NCI-H1105 treated with DMSO at 0.1 percent for 48 hours (cell line): Measurements from ENCODE around the gene PTPRD.

ENCODE experiments used
- DNase-seq: peaks from one replicate; lab custom pipeline; 2025; lab: John Stamatoyannopoulos, UW

PTPRD gene

DNA sequence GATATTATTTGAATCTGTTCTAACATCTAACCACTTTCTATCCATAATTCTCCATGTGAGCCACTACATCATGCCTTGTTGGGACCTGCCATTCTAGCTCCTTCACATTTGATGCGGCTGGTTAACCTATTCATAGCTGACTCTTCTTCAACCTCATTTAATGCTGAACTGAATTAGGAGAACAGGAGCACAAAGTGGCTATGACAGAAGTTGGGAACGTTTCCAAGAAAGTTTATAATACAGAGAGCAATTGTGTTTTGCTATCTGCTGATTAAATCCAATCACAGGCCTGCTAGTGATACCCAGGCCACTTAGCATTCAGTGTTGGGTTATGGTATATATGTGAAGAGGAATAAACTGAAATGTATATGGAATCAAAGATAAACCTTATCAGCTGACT is 440.3 kb downstream of the PTPRD start:
- peak; percentile 84 for DNase-seq

DNA sequence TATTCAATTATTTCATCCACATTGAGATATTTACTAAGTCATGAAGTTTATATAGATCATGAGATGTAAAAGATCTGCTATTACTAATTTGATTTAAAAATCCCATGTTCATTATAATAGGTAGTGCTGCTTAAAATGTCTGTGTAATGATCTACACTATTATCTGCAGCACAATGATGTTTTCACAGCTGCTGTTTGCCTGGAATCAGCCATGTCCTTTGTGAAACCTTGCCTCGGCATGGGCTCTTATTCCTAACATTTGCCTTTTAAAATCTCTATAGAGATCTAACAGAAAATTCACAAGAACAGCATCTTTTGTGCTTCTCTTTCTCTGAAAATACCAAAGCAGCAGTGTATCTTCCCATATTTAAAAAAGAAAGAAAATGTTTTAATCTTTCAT is 444.6 kb downstream of the PTPRD start:
- peak; percentile 83 for DNase-seq

DNA sequence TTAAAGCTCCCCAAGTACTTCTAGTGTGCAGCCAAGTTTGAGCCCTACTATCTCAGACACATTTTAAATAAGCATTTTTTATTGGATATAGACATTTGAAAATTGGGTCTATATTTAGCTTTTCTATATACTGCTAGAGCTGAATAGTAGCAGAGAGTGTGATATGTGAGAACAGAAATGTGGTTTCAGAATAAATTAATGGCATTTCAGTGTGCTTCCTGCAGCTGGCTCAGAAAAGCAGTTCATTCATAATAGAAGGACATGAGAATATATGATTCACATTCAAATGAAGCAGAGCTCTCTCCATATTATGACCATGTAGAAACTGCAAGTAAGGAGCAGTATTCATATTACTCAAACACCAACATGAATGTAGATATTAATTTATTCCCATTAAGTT is 464.0 kb downstream of the PTPRD start:
- DNase-seq: no peak

DNA sequence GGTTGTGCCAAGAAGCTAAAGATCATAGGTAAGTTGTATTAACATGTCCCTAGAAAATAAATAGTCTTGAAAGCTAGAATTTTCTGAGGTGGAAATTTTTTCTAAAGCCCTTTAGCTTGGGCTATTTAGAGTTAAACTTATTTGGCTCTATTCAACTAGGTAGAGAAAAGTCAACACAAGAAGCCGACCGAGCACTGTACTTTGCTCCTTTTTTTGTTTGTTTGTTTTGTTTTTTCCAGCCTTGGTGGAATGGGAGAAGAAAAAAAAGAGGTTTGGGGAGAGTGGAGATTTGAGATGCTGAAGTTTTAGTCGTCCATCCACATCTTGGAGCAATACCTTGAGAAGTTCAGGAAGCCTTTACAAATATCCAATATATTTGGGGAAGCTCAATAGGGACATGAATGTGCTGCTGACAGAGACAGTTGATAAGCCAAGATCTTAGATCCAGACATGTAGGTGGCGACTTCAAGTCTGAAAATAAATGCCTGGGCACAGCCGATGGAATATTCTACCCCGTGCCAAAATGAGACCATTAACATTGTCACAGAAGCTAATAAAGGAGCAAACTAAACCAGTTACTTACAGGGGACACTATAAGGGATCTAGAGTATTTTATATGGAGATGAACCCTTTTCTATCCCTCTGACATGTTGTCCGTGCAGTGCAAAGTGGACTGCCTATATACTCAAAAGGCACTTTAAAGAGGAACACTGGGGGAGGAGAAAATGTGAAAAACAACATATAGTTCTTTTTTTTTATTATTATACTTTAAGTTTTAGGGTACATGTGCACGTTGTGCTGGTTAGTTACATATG is 466.1 kb downstream of the PTPRD start:
- no peak for DNase-seq

DNA sequence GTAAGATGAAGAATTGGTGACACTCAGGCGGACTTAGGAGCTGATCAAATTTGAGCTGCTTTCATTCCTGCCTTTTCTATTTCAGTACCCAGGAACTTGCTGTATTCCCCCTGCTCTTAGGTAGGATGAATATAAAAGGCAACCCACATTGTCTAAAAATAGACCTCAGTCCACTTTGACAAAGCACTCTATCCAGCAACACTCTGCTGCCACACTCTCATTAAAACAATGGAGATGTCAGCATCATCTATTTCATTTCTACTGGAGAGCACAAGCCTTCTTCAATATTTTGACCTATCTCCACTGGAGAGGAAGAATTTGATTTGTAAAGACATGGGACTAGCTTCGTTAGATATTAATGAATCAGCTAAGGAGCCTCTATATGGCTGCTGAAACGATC is 468.4 kb downstream of the PTPRD start:
- no peak for DNase-seq

DNA sequence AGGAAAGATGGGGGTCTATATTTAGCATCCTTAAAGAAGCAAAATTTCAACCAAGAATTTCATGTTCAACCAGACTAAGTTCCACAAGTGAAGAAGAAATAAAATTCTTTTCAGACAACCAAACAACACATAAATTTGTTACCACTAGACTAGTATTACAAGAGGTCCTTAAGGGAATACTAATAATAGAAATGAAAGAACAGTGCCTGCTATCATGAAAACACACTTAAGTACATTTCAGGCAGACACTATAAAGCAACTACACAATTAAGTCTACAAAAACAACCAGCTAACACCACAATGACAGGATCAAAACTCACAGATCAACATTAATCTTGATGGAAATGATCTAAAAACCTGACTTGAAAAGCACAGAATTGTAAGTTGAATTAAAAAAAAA is 477.2 kb downstream of the PTPRD start:
- DNase-seq: no peak

DNA sequence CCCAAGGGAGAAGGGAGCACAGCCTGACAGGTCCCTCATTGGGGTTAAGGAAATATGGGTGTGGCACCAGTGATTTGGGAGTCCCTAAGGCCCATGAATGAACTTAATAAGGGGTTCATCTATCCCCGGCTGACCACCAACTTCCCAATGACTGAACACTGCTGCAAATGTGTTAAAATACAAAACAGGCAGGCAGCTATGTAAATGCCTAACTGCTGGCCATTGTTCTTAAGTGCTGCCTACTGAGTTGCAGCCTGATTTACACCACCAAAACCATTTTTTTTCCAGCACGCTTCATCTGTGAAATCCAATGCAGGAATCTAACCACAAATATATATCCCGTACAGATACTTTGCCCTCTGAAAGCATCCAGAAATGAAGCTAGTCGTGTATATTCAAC is 478.5 kb downstream of the PTPRD start:
- DNase-seq: no peak

DNA sequence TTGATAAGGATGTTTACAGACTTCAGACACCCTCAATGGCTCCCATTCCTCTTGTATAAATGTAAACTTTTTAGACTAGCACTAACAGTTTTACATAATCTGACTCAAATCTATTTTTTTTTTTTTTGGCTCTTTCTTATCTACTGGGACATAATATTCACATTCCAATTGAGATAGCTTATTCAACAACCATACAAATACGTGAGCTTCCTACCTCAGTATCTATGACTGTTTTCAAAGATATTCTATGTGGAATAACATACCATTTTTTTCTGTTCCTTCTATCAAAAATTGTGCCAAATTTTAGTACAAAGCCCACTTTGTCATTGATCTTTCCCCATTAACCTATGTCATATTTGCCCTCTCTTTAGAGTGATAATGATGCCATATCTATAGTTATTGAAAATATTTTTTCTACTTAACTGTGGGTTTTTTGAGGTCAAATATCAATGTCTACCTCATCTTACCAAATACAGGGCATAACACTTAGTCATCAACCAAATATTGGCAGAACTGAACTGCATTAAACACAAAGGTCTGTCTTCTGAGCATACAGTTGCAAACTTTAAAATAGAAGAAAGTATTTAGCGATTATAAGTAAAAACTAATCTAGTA is 482.6 kb downstream of the PTPRD start:
- no peak for DNase-seq

DNA sequence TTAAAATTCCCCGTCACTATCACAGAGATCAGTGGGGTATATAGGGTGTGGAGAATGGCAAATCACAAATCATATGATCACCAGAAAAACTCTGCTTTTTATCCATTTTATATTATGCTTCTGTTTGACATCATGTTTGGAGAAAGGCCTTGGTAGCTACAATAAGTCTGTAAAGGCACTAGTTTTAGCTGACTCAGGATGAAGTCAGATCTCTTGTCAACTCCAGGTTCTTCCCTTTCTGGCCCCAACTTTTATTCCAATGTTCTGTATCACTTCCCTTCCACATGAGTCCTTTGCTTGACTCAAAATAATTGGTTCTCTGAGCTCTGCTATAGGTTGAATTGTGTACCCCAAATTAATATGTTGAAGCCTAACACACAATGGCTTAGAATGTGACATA is 484.9 kb downstream of the PTPRD start:
- DNase-seq: no peak

DNA sequence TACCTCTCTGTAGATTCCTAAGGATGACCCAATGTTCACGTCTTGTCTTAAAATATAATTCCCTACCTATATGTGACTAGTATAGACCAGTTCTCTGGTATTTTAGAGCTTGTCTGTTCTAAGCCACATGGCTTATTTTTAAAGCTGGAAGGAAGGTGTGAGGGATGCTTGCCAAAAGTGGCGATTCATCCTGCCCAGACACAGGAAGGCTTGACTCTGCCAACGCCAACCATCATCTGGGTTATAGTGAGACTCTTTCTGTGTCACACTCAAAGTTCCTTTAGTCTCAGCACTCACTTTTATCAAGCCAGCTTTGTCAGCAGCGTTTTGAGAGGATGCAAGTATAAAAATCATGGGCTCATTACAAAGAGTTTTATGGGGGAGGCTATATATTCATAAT is 500.0 kb downstream of the PTPRD start:
- DNase-seq: no peak

DNA sequence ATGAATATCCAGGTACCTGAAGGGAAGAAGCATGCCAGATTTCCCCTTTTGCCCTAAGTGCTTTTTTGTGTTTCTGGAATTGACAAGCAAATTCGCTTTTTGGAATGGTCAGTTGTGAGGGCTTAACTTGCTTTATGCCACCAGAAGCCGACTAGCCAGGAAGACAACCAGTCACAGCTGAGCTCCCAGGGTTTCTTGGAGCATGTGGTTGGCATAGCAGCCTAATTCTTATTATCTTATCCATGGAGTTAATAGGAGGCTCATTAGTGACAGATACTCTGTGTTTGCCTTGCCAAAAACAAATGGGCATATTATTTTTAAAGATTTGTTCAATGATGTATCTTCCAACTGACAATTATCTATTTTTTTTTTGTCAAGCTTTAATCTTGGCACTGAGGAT is 500.7 kb downstream of the PTPRD start:
- peak; percentile 6 for DNase-seq

DNA sequence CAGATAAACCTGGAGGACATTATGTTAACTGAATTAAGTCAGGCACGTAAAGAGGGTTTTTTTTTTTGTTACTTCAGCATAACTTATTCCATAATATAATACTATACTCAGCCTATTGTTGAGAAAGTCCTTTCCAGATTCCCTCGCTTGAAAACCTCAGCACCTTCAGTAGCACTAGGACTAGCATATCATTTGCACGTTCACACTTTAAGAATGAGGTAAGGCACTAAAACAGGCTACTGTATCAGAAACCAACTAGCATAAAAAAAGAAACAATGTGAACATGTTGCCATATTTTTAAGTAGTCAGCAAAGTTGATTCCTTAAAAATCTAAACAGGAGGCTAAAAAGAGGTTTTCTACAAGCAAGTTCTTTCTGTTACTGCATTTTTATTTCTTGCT is 504.0 kb downstream of the PTPRD start:
- no peak for DNase-seq

DNA sequence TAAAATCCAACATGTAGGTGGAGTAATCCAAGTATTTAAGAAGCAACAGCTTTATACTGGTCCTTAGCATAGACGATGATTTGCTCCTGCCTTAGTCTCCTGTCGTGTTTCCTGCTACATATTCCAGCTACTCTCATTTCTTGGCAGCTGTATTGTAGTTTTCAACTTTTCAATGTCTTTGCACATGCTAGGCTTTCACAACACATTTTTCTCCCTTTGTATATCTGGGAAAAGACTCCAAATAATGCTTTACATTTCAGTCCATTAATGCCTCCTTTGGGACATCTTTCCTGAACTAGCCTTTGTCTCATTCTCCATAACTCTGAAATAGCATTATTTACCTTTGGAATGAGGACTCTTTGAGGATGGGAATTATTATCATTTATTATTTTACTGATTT is 508.0 kb downstream of the PTPRD start:
- DNase-seq: no peak

DNA sequence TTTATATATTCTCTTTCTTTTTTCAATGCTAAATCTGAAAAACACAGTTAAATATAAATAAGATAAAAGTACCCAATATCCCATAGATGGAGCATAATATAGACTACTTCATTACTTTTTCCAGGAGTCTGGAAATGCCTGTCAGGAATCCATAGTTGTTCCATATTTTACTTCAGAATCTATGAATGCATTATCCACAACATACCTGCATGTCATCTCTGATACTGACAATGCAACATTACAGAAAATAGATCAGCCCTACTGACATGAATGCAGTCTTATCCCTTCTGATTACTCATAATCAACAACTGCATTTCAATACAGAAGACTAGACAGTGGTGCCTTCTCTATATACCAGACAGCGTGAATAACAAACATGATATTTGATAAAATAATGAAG is 517.6 kb downstream of the PTPRD start:
- no peak for DNase-seq

DNA sequence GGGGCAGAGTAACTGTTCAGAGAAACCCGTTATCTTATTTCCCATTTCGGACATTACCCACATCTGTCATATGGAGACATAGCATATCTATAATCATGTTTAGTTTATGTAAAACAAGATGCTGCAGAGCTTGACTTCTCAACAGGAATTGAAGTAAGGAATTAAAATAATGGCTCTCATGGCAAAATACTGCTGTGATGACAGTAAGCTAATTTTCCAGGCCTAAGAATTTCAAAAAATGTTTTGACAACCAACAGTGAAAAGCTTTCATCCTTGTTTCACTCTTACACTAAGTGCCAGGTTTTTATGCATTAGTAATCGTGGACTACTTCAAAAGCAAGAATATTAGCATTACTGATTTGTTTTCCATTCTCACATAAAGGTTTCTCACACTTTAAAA is 518.2 kb downstream of the PTPRD start:
- no peak for DNase-seq

DNA sequence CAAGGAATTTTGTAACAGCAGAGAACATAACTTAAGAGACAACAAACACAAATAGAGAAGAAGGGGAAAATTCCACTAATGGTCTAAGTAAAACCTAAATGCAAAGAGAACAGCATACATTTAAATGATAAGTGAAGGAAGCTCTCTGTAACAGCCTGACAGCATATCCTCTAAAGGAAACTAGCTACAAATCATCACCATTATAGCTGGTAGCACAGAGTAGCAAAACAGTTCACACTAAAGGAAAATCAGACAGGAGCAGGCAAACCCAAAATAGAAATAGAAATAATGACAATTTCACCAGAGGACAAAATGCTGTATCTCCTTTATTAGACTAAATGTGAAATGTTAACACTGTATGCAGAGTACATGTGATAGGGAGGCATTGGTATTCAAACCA is 532.8 kb downstream of the PTPRD start:
- DNase-seq: no peak

DNA sequence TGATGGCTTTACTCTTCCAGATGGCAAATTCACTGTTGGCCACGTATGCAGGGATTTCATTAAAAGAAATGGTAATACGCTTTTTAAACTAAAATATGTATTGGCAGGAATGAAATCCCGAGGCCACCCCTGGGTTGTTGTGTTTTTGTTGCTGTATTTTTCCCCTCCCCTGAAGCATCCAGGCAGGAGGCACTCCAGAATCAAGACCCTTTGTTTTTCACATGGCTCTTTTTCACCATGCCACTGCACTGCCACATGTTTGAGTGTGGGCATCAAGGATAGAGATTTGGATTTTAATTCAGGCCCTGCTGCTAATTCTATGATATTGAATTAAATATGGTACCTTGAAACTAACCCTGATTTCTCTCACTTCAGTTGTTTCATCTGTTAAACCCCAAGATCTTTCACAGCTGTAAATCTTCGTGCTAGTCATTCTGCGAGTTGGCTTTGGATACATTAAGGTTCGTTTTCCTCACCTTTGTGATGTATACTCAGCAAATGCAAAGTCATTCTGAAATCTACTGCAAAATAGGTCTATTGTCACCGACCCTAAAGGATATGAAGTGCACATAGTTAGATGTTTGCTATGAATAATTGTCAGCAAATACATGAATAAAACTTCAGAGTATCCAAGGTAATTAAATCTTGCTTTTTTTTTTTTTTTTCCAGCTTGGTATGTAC is 533.4 kb downstream of the PTPRD start:
- DNase-seq: no peak

DNA sequence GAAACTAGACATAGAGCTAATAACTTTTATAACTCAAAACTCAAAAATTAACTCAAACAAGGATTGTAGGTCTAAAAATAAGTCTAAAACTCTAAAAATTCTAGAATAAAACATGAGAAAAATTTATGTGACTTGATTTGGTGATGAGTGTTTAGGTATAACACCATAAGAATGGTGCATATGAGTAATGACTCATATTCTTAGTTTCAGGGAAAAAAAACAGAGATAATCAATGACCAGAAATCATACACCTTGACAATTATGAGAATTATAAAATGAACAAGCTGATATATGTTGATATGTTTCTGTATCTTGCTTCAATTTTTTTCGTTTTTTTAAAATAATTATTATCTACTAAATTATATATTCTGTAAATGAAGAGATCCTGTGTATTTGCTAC is 541.2 kb downstream of the PTPRD start:
- DNase-seq: no peak

DNA sequence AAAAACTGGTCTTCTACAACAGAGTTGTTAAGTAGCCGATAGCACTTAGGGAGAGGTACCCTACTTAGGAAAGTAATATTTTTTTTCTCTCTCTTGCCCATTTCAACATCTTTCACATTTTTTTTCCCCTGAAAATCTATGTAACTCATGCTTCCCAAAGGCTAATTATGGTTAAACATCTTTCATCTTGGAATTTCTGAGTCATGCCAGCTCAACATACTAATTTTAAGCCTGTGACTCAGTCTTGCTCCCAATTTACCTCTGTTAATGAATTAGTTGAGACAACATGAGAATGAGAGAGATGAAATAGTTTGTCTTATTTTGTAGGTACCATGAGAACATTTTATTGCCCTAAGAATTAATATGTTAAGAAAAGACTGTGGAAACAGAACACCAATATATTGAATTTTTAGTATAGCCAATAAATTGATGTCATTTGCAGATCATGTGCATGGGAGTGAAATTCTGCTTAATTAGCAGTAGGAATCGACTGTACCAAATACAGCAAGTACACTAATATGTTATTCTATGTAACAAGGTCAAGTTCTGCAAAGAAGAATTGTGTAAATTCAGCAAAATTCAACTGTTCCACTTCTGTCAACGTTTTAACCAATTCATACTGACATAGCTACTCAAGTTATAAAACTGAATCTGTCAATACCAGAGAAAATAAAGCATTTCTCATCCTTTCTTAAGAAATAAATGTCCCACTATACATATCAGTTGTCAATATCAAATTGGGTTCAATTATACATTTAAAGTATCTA is 550.0 kb downstream of the PTPRD start:
- DNase-seq: no peak

DNA sequence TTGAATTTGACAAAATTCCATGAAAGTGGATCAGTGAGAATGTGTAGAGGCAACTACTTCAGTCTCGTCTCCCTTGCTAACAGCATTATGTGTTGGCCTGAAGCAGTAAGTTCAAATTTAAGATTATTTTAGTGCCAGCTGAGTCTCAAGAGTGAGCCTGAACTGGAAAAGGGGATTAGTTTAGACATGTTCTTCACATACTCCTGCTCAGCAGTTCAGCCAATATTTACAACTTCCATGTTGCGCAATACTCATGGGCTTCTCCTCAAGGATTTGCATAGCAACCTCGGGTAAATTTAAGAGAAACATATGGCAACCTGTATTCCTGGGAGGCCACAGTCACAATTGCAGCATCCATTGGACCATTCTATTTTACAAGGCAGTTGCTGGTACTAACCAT is 553.8 kb downstream of the PTPRD start:
- DNase-seq: no peak

DNA sequence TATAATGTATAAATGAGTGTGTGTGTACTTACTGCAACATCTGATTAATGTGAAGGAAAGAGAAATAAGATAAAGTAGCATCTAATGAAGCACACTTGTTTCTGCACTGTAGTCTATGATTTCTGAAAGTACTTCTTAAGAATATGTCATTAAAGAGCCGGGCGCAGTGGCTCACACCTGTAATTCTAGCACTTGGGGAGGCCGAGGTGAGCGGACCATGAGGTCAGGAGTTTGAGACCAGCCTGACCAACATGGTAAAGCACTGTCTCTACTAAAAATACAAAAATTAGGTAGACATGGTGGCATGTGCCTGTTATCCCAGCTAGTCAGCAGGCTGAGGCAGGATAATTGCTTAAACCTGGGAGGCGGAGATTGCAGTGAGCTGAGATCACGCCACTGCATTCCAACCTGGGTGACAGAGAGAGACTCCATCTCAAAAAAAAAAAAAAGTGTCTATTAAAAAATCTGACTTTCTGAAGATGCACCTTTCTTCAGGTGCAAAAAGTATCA is 556.9 kb downstream of the PTPRD start:
- DNase-seq: no peak

DNA sequence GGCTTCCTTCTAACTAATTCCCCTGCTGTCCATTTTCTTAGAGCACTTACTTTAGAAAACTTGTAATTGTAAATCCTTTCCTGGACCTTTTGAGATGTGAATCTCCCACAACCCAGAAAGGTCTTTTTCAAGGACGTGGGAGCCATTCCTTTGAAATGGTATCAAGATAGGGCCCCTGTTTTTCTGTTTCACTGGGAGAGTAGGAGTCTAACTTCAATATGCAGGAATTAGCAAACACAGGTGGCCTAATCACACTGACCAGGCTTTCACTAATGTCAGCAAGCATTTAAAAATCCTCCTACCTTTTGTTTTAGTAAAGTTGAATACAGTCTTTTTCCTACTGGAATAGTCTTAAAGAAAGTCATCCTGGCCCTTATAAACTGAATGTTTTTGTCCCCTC is 558.3 kb downstream of the PTPRD start:
- DNase-seq: no peak
